HG02840 (cell line): ENCODE results near the gene POU3F3.
A peak's percentile ranks its signal among the peaks of the same experiment; 100 is the strongest.

Experiments
- ATAC-seq: cut with Tn5 transposase; IDR thresholded peaks from one replicate; pipeline ENCODE4 v1.9.1; 2021; ENCODE audit warnings: mild to moderate bottlenecking, moderate library complexity, moderate number of reproducible peaks; ENCODE audit not compliant: unreplicated experiment, low FRiP score

The POU3F3 gene

DNA sequence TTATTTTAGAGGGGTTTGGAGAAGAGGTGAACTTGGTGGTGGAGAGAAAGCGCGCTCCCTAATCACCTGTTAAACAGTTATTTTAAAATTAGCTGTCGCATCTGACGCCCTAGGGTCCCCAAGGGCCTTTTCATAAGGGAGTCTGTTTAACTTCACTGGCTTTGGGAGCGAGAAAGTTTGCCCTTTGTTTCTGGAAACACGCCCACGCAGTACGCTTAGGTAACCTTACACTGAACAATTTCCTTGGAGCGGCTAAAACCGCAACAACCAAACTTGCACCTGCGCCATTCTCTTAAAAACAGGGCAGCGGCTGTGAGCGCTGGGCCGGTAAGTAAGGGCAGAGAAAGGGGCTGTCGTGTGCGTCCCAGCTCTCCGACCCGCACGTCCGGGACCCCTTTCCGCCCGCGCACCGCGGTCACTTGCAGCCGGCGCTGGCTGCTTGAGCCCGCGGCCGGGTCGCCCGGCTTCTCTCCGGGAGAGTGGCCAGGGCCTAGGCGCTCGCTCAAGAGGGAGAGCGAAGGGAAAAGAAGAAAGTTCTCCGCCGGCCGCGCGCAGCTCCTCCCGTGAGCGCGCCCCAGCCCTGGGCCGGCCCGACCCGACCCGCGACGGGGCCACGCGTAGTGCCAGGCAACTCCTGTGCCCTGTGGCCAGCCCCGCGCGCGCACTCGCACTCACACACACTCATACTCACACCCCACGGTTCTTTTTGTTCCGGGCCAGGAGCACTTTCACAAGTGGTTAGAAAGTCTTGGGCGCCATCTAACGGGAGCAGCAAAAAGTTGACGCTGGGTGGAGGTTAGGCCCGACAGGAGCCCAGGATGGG lies 19.2 kb downstream of the POU3F3 start:
- peak; percentile 74 for ATAC-seq

GRCh38 chr2:104873689-104874054 lies 19.8 kb downstream of the POU3F3 start:
- ATAC-seq: no peak

DNA sequence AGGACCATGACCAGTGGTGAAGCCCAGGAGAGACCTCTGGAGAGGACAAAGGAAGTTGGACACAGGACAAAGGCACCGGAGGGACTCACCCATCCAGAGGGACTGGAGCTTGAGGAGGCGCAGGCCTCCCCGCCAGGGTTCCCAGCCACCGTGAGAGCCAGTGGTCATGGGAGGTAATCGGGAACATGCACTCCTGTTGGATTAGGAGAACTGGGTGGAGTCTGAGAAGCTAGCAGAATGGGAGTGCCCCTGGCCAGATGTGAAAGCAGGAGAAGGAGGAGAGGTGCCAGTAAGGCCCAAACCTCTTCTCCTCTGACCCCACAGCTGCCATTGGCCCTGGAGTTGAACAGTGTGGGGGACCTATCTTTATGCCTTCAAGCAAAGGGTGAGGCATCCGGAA lies 20.3 kb downstream of the POU3F3 start:
- ATAC-seq: no peak

DNA sequence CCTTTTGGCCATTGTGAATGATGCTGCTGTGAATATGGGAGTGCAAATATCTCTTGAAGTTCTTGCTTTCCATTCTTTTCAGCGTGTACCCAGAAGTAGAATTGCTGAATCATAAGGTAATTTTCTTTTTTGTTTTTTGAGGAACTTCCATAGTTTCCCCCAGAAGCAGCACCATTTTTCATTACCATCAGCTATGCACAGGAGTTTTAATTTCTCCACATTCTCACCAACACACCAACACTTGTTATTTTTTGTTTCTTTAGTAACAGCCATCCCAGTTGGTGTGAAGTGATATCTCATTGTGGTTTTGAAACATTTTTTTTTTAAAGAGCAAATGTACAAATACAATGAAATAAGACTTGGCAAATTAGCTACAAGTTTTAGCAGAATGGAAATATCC lies 21.3 kb downstream of the POU3F3 start:
- no peak for ATAC-seq

- no peak for ATAC-seq
Measured at GRCh38 chr2:104876606-104877570, 23.0 kb downstream of the POU3F3 start.

GRCh38 chr2:104878863-104879512 lies 25.1 kb downstream of the POU3F3 start:
- ATAC-seq: no peak

GRCh38 chr2:104880076-104880475 lies 26.2 kb downstream of the POU3F3 start:
- ATAC-seq: no peak

- ATAC-seq: no peak
Measured at GRCh38 chr2:104883357-104883756, 29.4 kb downstream of the POU3F3 start.

DNA sequence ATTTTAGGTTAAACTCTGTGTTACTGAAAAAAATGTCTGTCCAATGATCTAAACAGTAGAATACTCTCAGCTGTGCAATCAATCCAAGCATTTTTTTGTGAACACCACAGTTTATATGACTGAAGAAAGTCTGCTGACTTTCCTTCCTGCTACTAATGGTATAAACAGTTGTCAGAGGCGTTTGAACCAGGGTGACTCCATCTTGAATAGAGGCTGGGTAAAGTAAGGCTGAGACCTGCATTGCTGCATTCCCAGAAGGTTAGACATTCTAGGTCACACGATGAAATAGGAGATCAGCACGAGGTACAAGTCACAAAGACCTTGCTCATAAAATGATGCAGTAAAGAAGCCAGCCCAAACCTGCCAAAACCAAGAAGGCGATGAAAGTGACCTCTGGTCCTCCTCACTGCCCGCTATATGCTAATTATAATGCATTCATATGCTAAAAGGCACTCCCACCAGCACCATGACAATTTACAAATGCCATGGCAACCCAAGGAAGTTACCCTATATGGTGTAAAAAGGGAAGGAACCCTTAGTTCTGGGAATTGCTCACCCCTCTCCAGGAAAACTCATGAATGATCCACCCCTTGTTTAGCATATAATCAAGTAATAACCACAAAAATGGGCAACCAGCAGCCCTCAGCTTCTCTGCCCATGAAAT lies 31.3 kb downstream of the POU3F3 start:
- ATAC-seq: no peak

- no peak for ATAC-seq
Measured at GRCh38 chr2:104887676-104888075, 33.8 kb downstream of the POU3F3 start.

DNA sequence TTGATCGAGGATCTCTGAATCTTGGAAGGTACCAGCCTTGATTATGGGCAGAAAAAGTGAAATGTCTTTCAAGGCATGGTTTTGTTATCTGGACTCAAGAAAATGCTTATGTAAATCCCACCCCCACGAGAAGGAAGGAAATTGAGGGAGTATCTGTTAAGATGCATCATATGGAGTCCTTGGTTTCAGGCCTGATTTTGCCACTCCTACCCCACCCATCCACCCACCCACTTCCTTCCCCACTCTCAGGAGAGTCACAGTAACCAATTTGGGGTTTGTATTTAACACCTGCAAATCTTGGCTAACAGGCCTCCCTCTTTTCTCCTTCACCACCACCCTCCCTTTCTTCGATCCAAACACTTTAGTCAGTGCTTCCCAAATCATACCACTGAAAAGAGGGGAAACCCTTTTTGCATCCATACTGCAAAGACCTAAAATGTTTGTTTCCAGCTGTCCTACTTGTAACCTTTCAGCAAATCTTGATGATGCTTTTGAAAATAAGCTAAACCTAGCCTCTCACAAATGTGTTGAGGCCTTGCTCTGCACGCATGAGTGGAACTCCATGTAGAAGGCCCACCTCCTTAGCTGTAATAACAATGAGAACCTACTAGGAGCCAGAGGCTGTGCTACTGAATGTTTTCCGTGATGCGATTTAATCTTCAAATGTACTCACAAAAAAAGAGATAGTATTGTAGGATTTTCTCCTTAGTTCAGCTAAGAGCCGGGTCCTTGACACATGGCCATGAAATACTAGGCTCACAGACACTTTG lies 34.8 kb downstream of the POU3F3 start:
- no peak for ATAC-seq

DNA sequence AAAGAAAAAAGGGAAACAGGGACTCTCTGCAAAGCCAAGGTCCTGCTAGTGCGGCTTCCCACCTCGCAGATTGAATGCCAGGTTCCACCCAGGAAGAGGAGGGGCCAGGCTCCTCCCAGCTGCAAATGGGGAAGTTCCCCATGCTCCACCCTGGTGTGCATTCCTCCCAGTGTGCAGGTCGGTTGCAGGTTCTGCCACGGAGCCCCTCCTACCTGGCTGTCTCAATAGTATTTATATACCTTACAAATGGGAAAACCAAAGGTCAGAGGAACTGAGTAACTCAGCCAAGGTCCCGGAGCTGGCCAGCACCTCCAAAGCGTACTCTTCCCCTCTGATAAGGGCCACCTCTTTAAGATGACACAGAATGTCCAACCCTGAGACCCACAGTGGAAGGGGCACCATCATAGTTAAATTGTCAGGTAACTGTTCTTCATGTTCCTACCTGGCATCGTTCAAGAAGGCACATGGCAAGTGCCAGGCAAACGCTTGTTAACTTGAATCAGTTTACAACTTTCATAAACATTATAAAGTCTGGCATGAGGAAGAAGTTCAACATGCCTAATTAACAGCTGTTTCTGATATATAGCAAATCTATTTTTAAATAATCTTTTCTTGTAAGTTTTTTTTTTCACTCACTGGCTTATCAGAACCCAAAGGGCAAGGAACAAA lies 35.5 kb downstream of the POU3F3 start:
- ATAC-seq: no peak

DNA sequence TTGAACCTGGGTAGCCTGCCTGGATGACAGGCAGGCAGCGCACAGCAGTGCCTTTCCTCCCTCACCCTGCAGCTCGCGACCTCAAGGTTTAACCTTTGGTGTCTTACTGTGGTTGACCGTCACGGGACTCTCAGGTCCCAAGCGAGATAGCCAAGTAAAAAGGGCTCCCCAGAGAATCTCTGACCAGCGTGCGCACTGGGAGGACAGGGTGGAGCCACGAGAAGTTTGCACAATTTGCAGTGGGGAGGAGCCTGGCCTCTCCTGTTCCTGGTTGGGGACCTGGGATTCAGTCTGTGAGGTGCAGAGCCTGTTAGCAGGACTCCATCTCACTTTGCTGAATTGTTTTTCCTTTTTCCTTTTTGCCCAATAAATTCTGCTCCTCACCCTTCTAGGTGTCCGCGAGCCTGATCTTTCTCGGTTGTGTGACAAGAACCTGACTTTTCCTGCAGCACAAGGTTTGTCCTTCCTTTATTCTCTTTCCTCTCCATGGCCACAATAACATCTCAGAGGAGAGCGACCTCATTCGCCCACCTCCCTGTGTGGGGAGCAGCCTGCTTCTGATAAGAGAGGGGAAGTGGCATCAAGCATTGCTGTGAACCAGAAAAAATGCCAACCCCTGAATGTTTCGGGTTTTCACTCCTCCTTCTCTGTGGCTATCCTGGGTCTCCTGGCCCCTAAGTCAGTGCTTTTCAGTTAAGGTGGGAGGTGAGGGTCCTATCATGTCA lies 36.2 kb downstream of the POU3F3 start:
- no peak for ATAC-seq

GRCh38 chr2:104890685-104891069 lies 36.8 kb downstream of the POU3F3 start:
- no peak for ATAC-seq

- ATAC-seq: no peak
Measured at GRCh38 chr2:104891145-104891544, 37.2 kb downstream of the POU3F3 start.

- no peak for ATAC-seq
Measured at GRCh38 chr2:104896446-104896845, 42.5 kb downstream of the POU3F3 start.

DNA sequence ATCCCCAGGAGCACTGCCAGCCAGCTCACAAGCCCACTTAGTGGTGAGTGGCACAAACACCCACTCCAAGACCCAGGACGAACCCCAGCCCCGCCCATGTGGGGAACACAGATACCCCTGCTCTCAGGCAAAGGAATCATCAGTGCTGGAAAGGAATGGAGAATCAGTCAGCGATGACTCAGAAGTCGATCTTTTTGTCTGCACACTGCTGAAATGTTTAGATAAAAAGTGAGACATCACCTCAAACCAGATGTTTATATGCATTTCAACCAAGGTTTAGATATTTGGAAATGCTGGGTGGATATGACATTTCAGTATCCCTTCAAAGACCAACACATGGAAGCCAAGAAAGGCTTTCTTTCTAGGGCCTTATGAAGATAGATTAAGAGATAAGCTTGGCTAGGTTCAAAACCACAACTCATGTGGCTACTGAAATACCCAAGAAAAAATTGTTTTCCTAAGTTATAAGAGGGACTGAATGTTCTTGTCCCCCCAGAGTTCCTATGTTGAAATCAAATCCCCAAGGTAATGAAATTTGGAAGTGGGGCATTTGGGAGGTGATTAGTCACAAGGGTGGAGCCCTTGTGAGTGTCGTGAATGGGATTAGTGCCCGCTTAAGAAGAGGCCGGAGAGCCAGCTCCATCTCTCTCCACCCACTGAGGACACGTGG lies 43.7 kb downstream of the POU3F3 start:
- ATAC-seq: no peak

DNA sequence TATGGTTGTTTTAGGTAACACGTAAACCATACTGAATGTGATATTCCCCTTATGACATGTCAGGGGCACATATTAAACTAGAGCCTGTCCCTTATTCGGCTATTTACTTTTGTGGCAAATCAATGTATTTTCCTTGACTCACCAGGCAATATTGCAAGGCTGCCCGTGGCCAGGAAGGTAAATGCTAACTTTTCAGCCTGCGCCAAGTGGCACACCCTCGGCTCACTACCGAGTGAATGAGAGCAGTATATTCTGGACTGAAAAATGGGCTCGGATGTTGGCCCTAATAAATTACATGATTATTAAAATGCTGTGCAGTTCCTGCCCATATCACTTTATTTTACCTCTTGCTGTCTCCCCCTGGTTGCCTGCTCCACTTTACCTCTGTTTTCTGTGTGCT lies 46.7 kb downstream of the POU3F3 start:
- no peak for ATAC-seq
